Thoracic aorta (tissue), 2 donors: ENCODE data around the gene ENHO. TPM values are rescaled to one million over a fixed set of nuclear protein-coding genes. Genes with fewer than 3 reads are reported as not detected.

Experiments used
- ATAC-seq: fragments of 150-250 bp; one replicate; pipeline ENCODE4 v1.8.0; 2017; ENCODE audit warnings: low read depth; ENCODE audit not compliant: insufficient number of reproducible peaks, low FRiP score
- DNase-seq: peaks from one replicate; pipeline ENCODE4 v3.0.0-alpha.2; 2020; ENCODE audit warnings: low spot score
- H3K27ac ChIP-seq, 2 donors: fragments of 200-600 bp; sonication (generic); 1 replicate in 1 of 2; 2 replicates in 1 of 2; pipeline ENCODE4 v1.5.1; 2016; ENCODE audit warnings: mild to moderate bottlenecking in 2 of 2, moderate library complexity in 2 of 2
- H3K27me3 ChIP-seq: fragments of 200-600 bp; sonication (generic); replicated peaks from 2 replicates; pipeline ENCODE4 v1.6.0; 2016; ENCODE audit warnings: mild to moderate bottlenecking; ENCODE audit not compliant: insufficient read depth
- H3K36me3 ChIP-seq: fragments of 200-600 bp; sonication (generic); one replicate; pipeline ENCODE4 v1.5.1; 2016
- H3K4me1 ChIP-seq, 2 donors: fragments of 200-600 bp; sonication (generic); 1 replicate in 1 of 2; 2 replicates in 1 of 2; pipeline versions ENCODE4 v1.5.1 to v1.6.0; 2016; ENCODE audit warnings: low read depth in 2 of 2, mild to moderate bottlenecking in 1 of 2; ENCODE audit not compliant: control insufficient read depth in 1 of 2
- H3K4me3 ChIP-seq: fragments of 200-600 bp; sonication (generic); 2 replicates; pipeline ENCODE4 v1.5.1; 2016; ENCODE audit warnings: mild to moderate bottlenecking
- H3K9me3 ChIP-seq: fragments of 200-600 bp; sonication (generic); 2 replicates; pipeline ENCODE4 v1.5.1; 2016
- total RNA-seq, 2 donors: library from RNA; depleted of rRNA; stranded (reverse); fragments of >200 nt; gene quantifications; one replicate each; pipeline versions ENCODE4 v1.1.0 to v1.2.3, GENCODE V29; 2016
- TF ChIP-seq, protein P1 (sequence below): fragments of 200-600 bp; sonication (generic); IDR thresholded peaks from one replicate; pipeline ENCODE4 v1.5.1; 2019; ENCODE audit warnings: antibody characterized with exemption

ENHO gene
- total RNA-seq, 2 donors from 2014 or later: not detected

DNA sequence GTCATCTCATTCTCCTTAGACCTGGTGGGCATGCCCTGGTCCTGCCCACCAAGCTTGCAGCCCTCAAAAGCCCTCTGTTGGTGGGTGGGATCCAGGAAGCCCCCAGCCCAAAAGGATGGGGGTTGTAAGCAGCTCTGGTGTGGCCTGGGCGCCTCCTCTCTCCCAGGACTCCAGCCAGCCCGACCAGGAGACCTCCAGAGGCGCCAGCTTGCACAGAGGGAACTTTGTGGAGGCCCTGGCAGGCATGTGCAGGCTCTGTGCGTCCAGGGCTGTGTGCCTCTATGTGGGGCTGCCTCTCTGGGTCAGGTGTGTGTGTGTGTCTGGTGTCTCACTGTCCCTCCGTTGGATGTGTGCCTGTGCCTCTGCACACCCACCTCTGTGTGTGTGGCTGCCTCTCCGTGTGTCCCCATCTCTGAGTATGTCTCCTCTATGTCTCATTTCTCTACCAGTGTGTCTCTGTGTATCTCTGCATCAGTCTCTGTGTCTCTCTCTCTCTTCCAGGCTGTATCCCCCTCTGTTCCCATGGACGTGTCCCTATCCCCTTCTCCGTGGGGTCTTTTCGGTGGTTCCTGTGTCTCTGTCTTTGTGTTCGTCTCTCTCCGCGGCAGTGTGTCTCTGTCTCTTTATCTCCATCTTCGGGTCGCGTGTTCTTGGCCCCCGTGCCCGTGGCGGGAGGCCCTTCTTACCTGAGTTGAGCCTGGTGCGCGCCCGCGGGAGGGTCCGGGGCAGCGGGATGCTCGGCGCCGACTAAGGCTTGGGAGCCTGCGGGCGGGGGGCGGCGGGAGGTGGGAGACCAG, 501 bp downstream of the ENHO start:
- H3K36me3 ChIP-seq: no peaks in the 10 kb centered on the region
- H3K4me1 ChIP-seq: peaks cover 0 to 14% of the 10 kb centered on the region in 2 donors
- TF ChIP-seq, protein P1, sequence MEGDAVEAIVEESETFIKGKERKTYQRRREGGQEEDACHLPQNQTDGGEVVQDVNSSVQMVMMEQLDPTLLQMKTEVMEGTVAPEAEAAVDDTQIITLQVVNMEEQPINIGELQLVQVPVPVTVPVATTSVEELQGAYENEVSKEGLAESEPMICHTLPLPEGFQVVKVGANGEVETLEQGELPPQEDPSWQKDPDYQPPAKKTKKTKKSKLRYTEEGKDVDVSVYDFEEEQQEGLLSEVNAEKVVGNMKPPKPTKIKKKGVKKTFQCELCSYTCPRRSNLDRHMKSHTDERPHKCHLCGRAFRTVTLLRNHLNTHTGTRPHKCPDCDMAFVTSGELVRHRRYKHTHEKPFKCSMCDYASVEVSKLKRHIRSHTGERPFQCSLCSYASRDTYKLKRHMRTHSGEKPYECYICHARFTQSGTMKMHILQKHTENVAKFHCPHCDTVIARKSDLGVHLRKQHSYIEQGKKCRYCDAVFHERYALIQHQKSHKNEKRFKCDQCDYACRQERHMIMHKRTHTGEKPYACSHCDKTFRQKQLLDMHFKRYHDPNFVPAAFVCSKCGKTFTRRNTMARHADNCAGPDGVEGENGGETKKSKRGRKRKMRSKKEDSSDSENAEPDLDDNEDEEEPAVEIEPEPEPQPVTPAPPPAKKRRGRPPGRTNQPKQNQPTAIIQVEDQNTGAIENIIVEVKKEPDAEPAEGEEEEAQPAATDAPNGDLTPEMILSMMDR: no peak
- H3K9me3 ChIP-seq: no peaks in the 10 kb centered on the region
- no peak for DNase-seq
- H3K27me3 ChIP-seq: no peaks in the 10 kb centered on the region
- ATAC-seq: no peak
- H3K4me3 ChIP-seq: peak overlapping the region; percentile 80
- no peak overlapping the region for H3K27ac ChIP-seq

DNA sequence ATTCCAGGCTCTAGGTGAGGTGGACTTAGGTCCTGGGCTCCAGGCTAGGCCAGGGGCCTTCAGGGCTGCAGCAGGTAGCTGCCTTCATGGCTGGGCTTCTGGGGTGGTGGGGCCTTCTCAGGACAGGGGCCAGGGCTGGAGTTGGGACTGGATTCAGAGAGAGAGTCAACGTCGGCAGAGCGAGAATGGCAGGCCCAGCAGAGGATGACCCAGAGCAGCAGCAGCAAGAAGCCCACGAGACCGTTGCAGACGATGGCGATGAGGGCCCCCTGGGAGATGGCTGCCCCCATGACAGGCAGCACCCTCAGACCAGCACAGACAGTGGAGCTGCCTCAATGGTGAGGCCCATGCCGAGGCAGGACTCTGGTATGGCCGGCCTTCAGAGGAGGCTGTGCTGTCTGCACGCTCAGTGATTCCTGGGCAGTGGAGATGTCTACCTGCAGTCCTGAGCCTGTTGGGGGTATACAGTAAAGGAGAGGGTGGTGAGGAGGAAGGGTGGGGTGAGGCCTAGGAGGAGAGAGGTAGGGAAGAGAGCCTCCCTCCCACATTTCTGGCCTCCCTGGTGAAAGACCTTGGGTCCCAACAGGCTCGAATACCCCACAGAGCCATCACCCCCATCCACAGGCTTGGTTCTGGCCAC, 1.3 kb downstream of the ENHO start:
- Histone ChIP-seq H3K36me3 (no peaks in the 10 kb centered on the region), H3K27me3 (no peaks in the 10 kb centered on the region), H3K4me1 (peaks cover 0 to 14% of the 10 kb centered on the region in 2 donors), H3K9me3 (no peaks in the 10 kb centered on the region), H3K27ac (no peak overlapping the region), H3K4me3 (no peak overlapping the region)
- no peak for DNase-seq
- TF ChIP-seq, protein P1: no peak
- ATAC-seq: no peak

DNA sequence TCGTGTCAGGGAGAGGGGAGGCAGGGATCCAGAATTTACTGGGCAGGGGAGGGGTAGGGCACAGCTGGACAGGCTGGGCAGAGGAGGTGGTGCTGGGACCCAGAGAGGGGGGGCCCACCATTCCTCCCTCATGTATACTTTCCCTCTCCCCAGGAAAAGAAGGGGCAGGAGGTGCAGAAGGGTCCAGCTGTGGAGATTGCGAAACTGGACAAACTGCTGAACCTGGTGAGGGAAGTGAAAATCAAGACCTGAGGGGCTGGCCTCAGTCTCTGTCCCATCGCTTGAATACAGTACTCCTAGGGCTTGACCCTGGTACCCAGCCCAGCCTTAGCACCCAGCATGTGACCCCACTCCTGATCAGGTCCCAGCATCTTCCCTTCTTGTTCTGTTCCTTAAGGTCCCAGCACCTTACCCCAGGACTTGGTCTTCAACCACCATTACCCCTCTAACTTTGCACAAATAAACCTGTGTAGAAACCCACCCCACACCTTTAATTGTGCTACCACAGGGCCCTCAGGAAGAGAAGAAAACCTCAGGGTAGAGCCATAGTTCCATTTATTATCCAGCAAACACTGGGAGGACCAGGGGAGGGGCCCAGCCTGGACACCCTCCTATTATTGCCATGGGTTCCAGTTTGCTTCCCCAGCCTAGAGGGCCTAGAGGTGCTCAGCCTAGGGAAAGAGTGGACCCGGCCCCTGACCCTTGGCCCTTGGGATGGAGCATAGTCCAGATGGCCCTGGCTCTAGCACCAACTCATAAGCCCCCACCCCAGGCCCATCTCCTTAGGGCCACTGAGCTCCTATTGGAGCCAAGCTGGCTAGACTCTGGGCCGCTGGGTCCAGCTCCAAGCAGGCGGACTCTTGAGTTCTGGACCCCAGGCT, 2.0 kb downstream of the ENHO start:
- TF ChIP-seq, protein P1: no peak
- no peaks in the 10 kb centered on the region for H3K27me3 ChIP-seq
- no peak overlapping the region for H3K4me3 ChIP-seq
- ATAC-seq (no peak), DNase-seq (no peak)
- peaks cover 0 to 14% of the 10 kb centered on the region in 2 donors for H3K4me1 ChIP-seq
- no peaks in the 10 kb centered on the region for H3K36me3 ChIP-seq
- H3K27ac ChIP-seq: no peak overlapping the region
- H3K9me3 ChIP-seq: no peaks in the 10 kb centered on the region

DNA sequence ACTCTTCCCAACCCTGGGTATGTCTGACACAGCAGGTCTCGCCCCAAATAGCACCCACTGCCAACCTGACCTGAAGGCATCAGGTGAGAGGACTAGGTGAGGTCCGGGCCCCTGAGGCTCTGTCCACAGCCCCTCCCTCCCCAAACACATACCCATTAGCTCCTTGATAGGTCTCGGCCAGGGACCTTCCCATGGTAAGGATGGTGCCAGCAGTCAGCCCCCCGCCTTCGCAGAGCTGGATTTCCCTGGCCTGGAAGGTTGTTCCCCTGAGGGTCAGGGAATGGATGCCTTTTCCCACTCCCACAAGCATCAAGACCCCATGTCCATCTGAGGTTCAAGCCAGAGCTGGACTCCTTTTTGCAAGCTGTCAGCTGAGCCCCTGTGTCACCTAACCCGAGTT, 2.7 kb downstream of the ENHO start:
- ATAC-seq (no peak), DNase-seq (no peak)
- Histone ChIP-seq H3K4me1 (peaks cover 0 to 14% of the 10 kb centered on the region in 2 donors), H3K27ac (no peak overlapping the region), H3K9me3 (no peaks in the 10 kb centered on the region), H3K36me3 (no peaks in the 10 kb centered on the region), H3K4me3 (no peak overlapping the region), H3K27me3 (no peaks in the 10 kb centered on the region)
- TF ChIP-seq, protein P1: no peak
